Stimulated activated CD4-positive, alpha-beta T cell treated with anti-CD3 and anti-CD28 coated beads, Interleukin-4, amount 100 ng/mL, for 1 hour (primary cell): ENCODE measurements around the gene KRT15.
A peak's percentile ranks its signal among the peaks of the same experiment; 100 is the strongest.

ENCODE experiments used
- DNase-seq: peaks from one replicate; pipeline ENCODE4 v3.0.0-alpha.2; 2020

Gene KRT15

GRCh38 chr17:41518789-41519449 lies at the start of gene KRT15:
KRT15 (minus strand) TSS chr17:41518890; CDS start chr17:41518827, 63 bp downstream.
- no peak for DNase-seq

- DNase-seq, result no peak
Measured at GRCh38 chr17:41567317-41567716, 48.6 kb upstream of the KRT15 start.

GRCh38 chr17:41565338-41565737 lies 46.6 kb upstream of the KRT15 start:
- no peak for DNase-seq

DNA sequence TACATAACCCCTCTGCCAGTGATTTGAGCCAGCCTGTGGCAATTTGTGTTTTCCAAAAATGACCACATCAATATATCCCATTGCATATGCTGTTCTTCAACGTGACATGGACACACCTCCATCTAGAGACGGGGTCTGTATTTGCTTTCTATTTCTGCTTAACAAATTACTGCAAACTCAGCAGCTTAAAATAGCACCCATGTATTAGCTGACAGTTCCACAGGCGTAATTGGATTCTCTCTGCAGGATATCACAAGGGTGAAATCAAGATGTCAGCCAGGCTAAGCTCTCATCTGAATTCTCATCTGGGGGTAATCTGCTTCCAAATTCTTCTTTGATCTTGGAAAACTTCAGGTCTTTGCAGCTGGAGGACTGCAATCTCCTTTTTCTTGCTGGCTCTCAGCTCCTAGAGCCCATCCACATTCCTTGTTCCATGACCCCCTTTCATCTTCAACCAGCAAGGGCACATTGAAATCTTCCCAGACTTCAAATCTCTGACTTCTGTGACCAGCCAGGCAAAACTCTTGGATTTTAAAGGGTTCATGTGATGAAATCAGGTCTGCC lies 45.0 kb upstream of the KRT15 start:
- DNase-seq, result no peak

- no peak for DNase-seq
Measured at GRCh38 chr17:41561554-41561953, 42.9 kb upstream of the KRT15 start.

GRCh38 chr17:41559548-41559947 lies 40.9 kb upstream of the KRT15 start:
- DNase-seq, result no peak

- DNase-seq, result no peak
Measured at GRCh38 chr17:41556931-41557330, 38.2 kb upstream of the KRT15 start.

- DNase-seq, result no peak
Measured at GRCh38 chr17:41556306-41556705, 37.6 kb upstream of the KRT15 start.

DNA sequence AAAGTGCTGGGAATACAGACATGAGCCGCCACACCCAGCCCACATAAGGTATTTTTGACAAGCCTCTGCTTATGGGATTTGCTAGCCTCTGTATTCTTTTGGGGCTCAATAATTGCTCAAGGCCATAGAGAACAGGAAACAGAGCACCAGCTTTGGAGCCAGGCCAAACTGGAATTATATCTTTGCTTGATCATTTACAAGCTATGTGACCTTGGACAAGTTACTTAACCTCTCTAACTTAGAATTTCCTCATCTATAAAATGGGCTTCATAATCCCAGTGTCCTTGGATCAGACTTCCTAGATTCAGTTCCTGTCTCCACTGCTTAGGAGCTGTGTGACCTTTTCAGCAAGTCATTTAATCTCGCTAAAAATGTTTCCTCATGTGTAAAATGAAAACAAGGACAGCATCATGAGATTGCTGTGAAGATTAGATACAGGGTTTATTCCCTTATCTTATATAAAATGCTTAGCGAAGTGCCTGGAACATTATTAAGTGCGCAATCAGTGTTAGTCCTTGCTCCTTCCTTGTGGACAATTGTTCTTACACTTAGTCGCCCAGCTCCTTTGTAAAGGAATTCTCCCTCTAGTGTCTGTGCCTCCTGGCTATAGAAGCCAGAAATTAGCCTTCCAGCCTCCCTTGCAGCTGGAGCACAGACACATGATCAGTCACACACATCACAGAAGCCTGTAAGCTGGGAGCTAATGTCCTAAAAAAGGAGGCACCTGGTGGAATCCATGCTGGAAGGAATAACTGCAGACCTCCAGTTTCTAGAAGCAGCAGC lies 36.6 kb upstream of the KRT15 start:
- DNase-seq, result no peak

DNA sequence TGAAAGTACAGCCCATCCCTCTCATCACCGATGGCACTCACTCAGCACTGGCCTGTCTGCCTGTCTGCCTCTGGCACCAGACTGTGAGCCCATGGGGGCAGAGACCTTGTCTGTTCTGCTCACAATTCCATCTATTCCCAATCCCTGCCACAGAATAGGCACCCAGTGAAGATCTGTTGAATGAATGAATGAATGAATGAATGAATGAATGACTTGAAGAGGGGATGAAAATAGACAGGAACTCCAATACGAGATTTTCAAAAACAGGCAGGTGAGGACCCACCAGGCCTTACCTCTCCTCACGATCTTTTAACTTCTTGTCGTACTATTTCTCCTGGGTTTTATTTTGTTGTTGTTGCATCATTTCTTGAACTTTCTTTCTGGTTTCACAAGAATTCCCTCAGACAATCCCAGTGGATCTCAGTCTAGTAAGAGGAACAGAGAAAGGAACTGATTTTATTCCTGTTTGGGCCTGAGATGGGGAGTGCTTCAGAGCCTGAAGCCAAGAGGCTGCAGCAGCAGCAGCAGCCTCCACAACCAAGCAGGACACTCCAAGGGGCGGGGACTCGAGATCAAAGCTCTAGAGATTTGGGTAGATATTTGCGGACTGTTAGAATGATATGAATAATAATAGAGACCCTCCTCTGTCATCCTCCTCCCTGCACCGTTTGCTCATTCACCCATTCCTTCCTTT lies 35.4 kb upstream of the KRT15 start:
- no peak for DNase-seq

DNA sequence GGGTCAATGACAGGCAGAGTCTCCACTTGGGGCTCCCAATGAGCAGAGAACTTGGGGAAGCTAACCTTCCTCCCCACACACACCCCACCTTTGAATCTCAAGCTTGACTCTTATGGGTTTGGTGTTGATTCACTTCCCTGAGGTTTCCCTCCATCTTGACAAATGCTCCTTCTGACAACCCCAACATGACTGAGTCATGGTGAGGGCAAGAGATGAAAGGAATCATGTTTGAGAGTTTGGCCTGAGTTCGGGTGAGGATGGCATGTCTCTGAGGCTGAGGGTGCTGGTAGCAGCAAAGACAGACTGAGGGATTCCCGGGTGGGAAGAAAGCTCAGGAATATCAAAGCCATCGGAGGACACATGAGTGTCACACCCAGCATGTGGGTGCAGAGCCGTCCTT lies 34.5 kb upstream of the KRT15 start:
- DNase-seq, result no peak

DNA sequence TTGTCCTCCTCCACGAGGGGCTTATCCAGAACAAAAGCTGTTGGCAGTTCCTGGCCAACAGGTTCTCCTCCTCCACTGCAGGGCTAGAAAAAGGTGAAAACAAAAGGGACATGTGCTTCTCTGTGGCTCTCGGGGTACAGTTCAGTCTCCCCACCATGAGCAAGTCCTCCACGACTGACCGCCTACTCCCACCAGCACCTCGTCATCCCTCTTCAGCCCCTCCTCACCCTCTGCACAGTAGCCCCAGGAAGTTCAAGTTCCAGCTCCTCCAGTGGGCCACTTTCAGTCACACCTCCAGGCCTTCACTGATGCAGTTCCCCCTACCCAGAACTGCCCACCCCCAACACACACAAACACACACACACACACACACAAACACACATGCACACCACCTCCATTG lies 33.8 kb upstream of the KRT15 start:
- DNase-seq, result no peak

GRCh38 chr17:41551365-41551764 lies 32.7 kb upstream of the KRT15 start:
- DNase-seq, result no peak

- DNase-seq, result no peak
Measured at GRCh38 chr17:41549596-41550039, 30.9 kb upstream of the KRT15 start.

GRCh38 chr17:41548844-41549595 lies 30.3 kb upstream of the KRT15 start:
- DNase-seq, result peak; percentile 84

GRCh38 chr17:41547921-41548843 lies 29.5 kb upstream of the KRT15 start:
- DNase-seq, result peak; percentile 69

GRCh38 chr17:41547378-41547841 lies 28.7 kb upstream of the KRT15 start:
- DNase-seq, result no peak

DNA sequence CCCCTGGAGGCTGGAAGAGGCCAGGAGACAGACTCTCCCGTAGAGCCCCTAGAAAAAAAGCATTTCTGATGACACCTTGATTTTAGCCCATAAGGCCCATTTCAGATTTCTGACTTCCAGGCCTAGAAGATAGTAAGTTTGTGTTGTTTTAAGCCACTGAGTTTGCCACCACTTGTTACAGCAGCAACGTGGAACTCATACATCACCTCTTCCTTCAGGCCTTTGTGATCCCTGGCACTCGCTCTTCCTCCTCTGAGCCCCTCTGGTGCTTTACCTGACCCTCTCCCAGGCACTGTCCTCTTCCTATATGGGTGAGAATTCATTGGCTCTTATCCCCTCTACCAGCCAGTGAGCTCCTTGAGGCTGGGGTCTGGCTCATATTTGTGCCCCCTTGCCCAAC lies 28.1 kb upstream of the KRT15 start:
- DNase-seq, result no peak

- DNase-seq, result no peak
Measured at GRCh38 chr17:41545829-41546410, 27.2 kb upstream of the KRT15 start.

DNA sequence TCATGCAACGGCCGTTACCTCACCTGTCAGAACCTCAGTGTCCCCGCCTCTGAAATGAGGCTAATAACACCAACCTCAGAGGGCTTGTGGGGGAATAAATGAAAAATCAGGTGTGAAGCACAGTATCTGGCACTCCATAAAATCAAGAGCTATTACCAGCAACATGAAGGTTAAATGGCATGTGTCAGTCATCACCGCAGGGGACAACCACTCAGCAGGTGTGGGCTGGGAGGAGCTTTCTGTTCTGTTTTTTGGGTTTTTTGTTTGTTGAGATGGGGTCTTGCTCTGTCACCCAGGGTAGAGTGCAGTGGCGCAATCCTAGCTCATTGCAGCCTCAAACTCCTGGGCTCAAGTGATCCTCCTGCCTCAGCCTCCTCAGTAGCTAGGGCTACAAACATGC lies 26.2 kb upstream of the KRT15 start:
- DNase-seq, result no peak

DNA sequence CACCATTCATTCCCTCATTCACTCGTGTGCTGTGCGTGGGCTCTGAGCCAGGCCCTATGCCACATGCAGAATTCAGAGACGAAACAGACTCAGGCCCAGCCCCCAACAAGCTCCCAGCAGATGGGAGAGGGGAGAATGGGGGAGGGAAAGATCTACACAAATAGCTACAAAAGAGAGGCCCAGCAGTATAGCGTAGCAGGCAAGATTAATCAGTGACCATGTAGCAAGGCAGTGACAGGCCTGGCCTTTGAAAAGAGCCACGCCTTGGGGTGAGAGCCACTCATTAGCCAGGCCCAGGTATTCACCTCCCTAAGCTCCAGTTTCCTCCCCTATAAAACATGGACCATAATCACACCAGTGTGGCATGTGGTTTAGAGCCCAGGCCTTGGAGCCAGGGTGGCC lies 25.8 kb upstream of the KRT15 start:
- DNase-seq, result no peak
